A673 (cell line): ENCODE data around the gene RALGAPB.

ENCODE experiments used
- EZH2 ChIP-seq: fragments of 200-600 bp; sonication (generic); IDR thresholded peaks from 2 replicates; pipeline ENCODE4 v1.6.1; 2017; ENCODE audit warnings: borderline replicate concordance, low read depth, mild to moderate bottlenecking, mixed read lengths, antibody characterized with exemption, low read length; ENCODE audit not compliant: poor library complexity, severe bottlenecking
- TF ChIP-seq, protein P1 (sequence below): fragments of 300-800, 200-600 bp; sonication (generic); conservative IDR thresholded peaks from 2 replicates; pipeline ENCODE4 v1.5.1; 2017; ENCODE audit warnings: low read depth, mild to moderate bottlenecking, antibody characterized with exemption, low read length, moderate library complexity, mixed read lengths

DNA sequence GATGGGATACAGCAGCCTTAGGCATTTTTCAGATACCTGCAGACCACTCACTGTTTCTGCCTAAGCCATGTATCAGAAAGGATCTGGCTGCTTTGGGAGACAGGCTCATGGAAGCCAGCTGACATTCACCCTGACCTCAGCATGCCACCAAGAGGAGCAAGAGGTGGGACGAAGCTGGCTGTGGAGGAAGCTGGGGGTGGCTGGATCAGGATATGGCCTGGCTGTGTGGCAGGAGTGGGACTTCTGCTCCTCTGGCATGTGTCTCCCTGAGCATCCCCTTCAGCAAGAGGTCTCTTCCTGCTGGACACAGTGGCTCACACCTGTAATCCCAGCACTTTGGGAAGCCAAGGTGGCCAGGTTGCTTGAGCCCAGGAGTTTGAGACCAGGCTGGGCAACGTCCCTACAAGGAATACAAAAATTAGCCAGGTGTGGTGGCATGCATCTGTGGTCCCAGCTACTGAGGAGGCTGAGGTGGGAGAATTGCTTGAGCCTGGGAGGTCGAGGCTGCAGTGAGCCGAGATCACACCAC lies 109.3 kb downstream of the RALGAPB start:
- TF ChIP-seq, protein P1, sequence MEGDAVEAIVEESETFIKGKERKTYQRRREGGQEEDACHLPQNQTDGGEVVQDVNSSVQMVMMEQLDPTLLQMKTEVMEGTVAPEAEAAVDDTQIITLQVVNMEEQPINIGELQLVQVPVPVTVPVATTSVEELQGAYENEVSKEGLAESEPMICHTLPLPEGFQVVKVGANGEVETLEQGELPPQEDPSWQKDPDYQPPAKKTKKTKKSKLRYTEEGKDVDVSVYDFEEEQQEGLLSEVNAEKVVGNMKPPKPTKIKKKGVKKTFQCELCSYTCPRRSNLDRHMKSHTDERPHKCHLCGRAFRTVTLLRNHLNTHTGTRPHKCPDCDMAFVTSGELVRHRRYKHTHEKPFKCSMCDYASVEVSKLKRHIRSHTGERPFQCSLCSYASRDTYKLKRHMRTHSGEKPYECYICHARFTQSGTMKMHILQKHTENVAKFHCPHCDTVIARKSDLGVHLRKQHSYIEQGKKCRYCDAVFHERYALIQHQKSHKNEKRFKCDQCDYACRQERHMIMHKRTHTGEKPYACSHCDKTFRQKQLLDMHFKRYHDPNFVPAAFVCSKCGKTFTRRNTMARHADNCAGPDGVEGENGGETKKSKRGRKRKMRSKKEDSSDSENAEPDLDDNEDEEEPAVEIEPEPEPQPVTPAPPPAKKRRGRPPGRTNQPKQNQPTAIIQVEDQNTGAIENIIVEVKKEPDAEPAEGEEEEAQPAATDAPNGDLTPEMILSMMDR = no peak
- no peak for TF ChIP-seq EZH2
